Epithelial cell of prostate (primary cell): ENCODE measurements around the gene PAMR1.
"Not testable (repeated sequence)": the region's sequence is repeated elsewhere in the genome, so short reads cannot be mapped to it uniquely, and the experiment has no call there.

Experiments
- DNase-seq: peaks from one replicate; pipeline ENCODE4 v3.0.0-alpha.2; 2011; ENCODE audit warnings: low read depth, low spot score
- H3K27ac ChIP-seq: fragments of 450-650 bp; 2 replicates; pipeline ENCODE4 v1.5.1; 2017; ENCODE audit warnings: mild to moderate bottlenecking

PAMR1 gene, protein sequence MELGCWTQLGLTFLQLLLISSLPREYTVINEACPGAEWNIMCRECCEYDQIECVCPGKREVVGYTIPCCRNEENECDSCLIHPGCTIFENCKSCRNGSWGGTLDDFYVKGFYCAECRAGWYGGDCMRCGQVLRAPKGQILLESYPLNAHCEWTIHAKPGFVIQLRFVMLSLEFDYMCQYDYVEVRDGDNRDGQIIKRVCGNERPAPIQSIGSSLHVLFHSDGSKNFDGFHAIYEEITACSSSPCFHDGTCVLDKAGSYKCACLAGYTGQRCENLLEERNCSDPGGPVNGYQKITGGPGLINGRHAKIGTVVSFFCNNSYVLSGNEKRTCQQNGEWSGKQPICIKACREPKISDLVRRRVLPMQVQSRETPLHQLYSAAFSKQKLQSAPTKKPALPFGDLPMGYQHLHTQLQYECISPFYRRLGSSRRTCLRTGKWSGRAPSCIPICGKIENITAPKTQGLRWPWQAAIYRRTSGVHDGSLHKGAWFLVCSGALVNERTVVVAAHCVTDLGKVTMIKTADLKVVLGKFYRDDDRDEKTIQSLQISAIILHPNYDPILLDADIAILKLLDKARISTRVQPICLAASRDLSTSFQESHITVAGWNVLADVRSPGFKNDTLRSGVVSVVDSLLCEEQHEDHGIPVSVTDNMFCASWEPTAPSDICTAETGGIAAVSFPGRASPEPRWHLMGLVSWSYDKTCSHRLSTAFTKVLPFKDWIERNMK

DNA sequence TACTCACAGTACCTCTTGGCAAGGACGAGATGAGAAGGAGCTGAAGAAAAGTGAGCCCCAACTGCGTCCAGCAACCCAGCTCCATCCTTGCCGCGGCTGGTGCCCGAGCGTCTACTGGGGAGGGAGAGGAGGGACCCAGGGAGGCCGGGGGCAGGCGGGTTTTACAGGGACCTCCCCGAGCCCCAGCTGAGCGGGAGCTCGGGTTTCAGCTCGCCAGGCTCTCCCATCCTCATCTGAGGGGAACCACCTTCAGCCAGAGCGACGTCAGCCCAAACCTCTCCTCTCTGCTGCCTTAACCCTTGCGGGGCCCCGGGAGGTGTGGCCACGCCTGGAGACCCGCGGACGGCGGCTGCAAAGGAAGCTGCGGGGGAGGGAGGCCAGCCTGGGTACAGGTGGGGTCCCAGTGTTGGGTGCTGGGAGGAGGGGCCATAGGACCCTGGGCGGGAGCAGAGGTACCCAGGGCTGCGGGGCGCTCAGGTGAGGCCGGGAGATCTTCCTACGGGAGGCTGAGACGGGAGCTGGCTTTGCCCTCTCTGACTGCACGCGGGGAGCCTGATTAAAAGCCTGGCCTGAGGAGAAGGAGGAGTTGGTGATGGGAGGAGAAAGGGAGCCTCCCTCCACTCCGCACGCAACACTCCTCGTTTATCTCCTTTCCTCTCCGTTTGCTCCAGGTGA, at the start of gene PAMR1:
Gene PAMR1, minus strand, starts transcription at position 116 of the 675 bp plus-strand sequence. Its CDS starts 31 bp downstream, at position 85.
- H3K27ac ChIP-seq: no peak within 1 kb of the TSS
- no peak for DNase-seq

DNA sequence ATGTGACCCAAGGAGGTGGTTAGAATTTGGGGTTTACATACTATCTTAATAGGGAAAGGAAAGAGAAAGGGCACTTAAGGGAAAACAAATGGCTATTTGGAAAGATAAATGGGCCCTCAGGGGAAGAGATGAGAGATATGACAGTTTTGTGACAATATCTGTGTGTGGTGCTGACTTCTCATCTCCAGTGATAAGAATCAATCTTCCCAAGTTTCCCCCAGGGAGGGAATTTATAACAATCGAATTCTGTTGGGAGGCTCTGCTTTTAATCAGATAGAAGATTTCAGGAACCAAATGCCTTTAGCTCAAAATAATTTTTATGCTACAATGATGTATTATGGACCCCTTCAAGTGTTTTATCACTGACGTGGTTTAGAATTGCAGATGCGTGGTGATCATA, 46.3 kb upstream of the PAMR1 start:
- H3K27ac ChIP-seq: no peak overlapping the region
- DNase-seq: no peak

DNA sequence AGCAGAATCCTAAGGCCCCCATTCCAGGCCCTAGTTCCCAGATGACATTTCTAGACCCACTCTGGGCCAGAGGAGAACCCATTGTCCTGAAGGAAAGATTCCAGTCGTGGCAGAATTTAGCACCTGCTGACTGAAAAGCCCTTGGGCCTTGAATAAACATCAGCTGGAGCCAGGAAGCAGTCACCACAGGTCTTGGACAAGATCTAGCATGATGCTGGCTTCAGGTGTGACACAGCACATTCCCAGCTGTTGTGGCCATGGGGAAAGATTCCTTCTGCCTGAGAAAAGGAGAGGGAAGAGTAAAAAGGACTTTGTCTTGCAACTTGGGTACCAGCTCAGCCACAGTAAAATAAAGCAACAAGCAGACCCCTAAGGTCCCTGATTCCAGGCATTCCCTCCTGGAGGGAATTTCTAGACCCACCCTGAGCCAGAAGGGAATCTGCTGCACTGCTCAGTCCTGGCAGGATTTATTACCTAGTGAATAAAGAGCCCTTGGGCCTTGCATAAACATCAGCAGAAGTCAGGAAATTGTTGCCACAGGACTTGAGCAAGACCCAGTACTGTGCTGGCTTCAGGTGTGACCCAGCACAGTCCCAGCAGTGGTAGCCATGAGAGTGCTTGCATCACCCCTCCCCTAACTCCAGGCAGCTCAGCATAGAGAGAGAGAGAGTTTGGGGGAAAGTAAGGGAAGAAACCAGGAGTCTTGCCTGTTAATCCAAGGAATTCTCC, 42.5 kb upstream of the PAMR1 start:
- peak; percentile 77 for DNase-seq
- H3K27ac ChIP-seq: peak overlapping the region; percentile 95

DNA sequence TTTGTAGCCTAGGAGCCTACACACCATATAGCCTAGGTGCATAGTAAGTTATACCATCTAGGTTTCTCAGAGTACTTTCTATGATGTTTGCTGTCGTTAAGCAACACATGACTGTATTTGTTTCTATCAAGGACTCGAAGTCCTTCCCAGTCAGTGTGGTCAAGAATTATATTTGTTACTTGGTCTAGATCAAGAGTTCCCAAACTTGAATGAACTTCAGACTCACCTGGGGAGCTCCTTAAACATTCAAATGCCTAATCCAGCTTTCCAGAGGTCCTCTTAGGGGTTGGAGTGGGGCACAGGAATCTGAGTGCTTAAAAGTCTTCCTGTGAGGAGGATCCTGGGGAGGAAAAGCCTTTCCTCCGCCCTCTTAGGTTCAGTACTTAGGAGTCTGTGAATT, 41.5 kb upstream of the PAMR1 start:
- no peak for DNase-seq
- H3K27ac ChIP-seq: no peak overlapping the region

DNA sequence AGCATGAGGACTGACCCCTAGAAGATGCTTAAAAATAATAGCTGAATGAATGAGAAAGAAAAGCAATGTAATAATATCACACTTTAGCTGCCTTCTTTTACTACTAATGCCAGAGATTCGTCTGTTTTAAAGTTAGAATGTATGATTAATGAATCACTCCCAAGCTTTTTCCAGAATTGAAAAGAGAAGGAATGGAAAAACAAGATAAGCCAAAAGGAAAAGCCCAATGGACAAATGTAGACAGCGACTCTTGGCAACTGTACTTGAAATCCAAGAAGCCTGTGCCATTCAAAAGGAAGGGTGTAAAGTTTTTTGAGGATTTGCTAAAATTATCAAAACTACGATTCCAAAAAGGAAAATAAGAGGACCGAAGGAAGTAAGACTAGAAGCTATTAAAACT, 40.8 kb upstream of the PAMR1 start:
- no peak overlapping the region for H3K27ac ChIP-seq
- no peak for DNase-seq

DNA sequence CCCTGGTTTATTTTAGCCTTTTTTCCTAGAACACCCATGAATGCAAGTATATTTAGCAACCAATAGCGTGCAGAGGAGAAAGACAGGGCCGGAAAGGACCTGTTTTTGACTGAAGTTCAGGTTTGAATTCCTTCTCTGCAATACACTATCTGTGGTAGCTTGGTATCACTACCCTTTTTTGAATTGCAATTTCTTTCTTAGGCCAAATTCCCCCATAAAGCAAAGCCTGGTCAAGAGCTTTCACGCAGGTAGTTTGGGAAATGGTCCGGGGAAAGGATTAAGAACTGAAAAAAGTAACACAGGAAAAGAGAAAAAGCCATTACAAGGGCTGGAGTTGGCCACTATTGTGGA, 38.8 kb upstream of the PAMR1 start:
- no peak overlapping the region for H3K27ac ChIP-seq
- DNase-seq: no peak

DNA sequence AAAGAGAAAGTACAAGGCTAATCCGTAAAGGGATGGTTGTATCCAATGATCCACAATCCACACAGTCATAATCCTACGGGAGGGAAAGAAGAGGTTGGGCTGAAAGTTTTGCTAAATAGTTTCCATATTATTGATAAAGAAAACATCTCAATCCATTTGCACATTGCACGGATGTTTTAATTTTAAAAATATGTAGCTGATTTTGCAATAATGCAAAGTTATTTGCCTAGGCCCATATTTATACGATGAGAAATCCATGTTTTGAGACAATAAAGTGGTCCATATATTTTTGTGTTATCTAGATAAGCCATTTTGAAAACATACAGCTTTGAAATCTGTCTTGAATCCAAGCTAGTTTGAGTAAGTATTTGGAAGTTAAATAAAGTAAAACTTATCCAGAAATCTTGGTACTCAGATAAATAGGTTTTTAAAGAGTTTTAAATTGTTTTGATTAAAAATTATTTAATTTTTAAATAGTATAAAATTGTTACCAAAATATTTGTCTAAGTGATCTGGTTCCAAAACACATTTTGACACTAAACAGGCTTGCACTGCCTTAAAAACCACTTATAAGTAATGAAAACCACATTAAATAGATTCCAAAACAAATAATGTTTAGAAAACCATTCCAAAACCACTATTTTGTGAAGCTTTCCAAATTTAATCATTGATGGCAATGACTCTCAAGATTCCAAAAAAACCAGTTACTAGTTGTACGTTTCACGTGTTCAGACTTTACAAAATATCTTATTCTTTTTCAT, 38.2 kb upstream of the PAMR1 start:
- H3K27ac ChIP-seq: no peak overlapping the region
- no peak for DNase-seq

DNA sequence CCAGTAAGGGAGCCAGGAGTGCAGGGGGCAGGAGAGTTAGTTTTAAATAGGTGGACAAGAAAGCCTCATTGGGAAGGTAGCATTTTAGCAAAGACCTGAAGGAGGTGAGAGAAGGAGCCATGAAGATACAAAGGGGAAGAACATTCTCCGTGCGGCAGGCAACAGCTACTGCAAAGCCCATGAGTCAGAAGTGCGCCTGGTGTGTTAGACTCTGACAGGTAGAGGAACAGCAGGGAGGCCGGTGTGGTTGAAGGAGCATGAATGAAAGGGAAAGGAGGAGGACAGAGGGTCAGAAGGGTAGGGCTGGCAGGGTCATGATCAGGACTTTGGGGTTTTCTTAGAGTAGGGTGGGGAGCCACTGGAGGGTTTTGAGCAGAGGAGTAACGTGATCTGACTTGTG, 34.5 kb upstream of the PAMR1 start:
- H3K27ac ChIP-seq: no peak overlapping the region
- DNase-seq: no peak

DNA sequence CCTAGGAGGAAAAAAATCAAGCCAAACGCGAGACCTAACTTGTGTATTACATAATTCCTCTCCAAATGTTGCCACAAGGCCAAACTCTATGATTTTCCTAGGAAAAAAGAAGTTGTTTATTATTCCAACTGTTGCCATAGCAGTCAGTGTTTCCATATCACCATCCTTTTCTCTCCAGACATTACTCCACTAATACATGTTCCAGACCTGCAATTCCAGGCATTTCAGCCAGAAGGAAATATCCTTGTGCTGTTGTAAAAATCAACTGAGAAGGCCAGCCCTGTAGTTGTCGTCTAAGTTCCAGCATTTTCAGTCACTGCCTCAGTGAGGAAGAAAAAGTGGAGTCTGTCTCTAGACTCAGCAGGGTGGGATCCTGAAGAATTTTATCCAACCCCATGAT, 33.1 kb upstream of the PAMR1 start:
- DNase-seq: no peak
- no peak overlapping the region for H3K27ac ChIP-seq

DNA sequence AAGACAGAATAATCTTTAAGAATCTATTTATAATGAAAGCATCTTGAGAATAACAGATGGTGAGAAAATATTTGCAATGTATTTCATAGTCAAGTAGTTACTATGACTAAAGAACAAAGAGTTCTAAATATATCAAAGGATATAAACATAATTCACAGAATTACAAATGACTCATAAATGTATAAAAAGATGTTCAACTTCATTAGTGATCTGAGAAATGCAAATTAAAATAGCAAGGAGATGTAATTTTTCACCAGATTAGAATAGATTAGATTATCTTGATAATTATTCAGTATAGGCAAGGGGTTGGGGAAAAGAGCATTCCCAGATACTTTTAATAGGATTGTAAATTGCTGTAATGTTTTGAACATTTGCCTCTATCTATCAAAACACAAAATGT, 30.1 kb upstream of the PAMR1 start:
- no peak overlapping the region for H3K27ac ChIP-seq
- DNase-seq: no peak

DNA sequence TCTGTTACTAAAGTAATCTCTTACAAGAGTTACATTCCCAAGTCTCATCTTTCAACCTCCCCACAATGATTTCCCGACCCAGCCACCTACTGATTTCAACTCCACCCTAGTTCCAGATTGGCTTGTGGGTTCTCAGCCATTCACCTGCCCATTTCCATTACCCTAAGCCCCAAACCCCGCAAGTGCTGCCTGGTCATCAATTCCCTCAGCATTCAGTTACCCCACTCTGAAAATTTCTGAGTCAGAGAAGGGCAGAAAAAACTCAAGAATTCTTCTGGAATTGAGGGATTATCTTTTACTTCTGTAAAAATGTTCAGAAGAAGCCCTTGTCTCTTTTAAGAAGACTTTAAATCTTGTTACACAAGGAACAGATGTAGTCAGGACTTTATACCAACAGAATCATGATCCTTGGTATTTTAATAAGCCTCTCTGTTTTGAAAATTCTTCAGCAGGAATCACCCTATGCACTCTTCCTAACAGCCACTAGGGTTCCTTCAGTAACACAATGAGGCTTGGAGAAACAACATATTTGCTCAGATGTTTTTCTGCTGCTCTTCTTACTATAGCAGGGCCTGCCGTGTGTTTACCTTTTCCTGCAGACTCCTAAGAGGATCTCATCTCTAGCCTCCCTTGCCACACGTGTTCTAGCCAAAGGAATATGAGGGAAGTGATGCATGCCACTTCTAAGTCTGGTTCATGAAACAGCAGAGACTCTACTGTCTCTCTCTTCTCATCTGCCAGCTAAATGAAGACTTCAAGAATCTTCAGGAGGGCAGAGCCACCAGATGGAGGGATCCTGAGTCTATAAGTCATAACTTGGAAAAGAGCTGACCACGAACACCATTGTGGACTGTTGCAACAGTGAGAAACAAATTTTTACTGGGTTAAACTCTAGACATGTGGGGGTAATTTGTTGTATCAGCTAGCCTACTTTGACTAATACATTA, 29.3 kb upstream of the PAMR1 start:
- no peak for DNase-seq
- H3K27ac ChIP-seq: no peak overlapping the region

DNA sequence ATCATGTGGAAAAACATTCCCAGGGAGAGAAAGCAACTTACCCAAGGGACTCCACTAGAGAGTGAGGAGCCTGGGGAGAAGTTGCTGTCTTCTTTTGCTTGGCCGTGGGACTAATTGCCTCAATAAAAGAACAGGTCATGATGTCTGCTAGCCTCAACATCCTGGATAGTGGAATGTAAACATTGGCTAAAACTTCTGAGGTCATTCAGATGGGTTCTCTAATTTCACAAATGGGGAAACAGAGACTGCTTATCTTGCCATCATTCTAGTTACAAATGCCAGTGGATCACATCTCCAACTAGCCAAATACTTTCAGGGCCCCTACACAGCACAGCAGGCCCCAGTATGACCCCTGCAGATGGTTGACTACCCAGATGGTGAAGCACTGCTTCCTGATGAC, 28.4 kb upstream of the PAMR1 start:
- no peak overlapping the region for H3K27ac ChIP-seq
- no peak for DNase-seq

DNA sequence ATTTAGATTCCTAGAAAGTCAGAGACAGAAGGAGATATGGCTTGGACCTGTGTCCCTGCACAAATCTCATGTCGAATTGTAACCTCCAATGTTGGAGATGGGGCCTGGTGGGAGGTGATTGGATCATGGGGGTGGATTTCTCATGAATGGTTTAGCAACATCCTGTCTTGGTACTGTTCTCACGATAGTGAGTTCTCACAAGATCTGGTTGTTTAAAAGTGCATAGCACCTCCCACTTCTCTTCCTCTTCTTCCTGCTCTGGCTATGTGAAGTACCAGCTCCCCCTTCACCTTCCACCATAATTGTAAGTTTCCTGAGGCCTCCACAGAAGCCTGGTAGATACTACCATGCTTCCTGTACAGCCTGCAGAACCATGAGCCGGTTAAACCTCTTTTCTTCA, 27.6 kb upstream of the PAMR1 start:
- H3K27ac ChIP-seq: no peak overlapping the region
- no peak for DNase-seq

DNA sequence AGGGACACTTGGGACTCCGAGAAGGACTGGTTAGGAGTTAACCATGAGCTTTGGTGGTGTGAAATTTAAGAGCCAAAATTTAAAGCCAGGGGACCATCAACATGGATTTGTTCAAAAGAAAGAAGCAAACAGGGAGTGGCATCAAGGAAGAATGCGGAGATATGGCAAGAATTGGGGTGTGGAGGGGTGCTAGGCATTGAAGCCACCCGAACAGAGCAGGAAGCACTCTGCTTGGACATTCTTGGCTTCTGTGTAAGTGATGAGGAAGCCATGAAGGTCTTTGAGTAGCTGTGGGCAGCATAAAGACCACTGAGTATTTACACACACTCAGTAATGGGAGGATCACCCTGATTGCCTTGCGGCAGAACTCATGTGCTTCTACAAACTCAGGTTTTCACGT, 27.2 kb upstream of the PAMR1 start:
- DNase-seq: no peak
- H3K27ac ChIP-seq: no peak overlapping the region

DNA sequence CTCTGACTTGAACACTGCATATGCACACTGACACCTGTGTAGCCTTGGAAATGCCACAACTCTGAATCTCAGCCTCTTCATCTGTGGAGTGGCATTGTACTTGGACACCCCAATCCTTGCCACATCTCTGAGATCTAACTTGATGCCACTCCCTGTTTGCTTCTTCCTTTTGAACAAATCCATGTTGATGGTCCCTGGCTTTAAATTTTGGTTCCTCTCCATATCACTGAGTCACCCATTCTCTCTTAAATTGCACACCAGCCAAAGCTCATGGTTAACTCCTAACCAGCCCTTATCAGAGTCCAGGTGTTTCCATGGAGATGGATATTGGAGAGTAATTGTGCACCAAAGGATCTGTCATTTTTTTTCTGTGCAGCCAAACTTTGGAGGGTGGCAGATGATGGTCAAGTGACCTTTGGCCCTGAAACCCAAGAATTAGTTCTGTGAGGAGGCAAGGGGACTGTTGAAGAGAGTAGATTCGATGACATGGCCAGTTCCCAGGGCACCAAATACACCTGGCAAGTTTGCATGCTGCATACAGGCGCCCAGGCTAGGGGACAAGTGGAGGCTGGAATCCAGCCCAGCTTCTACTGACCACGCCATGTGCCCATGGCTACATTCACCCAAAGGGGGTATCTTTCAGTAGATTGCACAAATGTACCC, 25.1 kb upstream of the PAMR1 start:
- no peak overlapping the region for H3K27ac ChIP-seq
- DNase-seq: no peak

DNA sequence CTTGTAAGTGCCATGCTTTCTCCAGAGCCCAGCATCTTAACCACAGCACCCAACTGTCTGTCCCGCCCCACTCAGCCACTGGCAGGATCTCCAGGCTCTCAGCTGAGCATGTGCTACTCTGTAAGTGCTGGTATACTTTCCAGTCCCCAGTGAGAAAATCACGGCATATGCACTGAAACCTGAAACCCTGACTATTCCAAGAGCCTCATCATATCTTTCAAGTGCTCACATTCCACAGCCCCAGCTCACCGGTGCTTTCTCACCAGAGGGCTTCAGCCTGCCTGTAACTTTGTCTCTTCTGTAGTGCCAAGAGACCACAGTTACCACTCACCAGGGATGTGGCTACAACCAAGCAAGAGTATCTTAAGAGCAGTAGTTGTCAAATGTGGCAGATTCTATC, 24.4 kb upstream of the PAMR1 start:
- DNase-seq: peak; percentile 53
- H3K27ac ChIP-seq: peak overlapping the region; percentile 27

DNA sequence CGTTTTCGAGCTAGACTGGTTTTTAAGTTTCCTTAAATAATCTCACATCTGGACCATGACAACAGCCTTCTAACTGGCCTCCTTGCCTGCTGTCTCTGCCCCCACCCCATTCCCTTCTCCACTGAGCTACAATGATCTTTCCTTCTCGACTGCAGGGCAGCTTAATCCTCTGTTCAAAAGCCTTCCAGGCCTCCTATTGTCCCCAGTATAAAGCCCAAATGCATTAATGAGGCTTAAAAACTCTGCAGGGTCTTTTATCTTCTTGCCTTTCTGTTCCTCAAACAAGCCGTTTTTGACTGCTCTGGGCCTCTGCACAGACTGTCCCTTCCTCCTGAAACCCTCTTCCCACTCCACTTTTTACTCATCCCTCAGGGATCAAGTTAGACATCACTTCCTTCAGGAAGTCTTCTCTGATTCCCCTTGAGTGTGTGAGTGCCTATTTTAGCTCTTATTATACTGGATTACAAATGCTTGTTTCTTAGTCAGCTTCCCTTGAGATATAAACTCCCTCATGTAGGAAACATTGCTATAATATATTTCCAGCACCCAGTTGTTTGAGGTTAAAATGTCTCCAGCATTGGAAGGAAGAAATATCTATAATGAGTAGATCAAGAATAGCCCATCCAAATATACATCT, 23.6 kb upstream of the PAMR1 start:
- H3K27ac ChIP-seq: peak overlapping the region; percentile 27
- no peak for DNase-seq

DNA sequence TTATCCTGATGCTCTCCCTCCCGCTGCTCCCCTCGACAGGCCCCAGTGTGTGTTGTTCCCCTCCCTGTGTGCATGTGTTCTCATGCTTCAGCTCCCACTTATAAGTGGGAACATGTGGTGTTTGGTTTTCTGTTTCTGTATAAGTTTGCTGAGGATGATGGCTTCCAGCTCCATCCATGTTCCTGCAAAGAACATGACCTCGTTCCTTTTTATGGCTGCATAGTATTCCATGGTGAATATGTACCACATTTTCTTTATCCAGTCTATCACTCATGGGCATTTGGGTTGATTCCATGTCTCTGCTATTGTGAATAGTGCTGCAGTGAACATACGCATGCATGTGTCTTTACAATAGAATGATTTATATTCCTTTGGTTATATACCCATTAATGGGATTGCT, 22.6 kb upstream of the PAMR1 start:
- not testable (repeated sequence) for H3K27ac ChIP-seq, DNase-seq
